ENCODE data around the gene GSTCD.

- TF ChIP-seq, protein P1, sequence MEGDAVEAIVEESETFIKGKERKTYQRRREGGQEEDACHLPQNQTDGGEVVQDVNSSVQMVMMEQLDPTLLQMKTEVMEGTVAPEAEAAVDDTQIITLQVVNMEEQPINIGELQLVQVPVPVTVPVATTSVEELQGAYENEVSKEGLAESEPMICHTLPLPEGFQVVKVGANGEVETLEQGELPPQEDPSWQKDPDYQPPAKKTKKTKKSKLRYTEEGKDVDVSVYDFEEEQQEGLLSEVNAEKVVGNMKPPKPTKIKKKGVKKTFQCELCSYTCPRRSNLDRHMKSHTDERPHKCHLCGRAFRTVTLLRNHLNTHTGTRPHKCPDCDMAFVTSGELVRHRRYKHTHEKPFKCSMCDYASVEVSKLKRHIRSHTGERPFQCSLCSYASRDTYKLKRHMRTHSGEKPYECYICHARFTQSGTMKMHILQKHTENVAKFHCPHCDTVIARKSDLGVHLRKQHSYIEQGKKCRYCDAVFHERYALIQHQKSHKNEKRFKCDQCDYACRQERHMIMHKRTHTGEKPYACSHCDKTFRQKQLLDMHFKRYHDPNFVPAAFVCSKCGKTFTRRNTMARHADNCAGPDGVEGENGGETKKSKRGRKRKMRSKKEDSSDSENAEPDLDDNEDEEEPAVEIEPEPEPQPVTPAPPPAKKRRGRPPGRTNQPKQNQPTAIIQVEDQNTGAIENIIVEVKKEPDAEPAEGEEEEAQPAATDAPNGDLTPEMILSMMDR (IDR thresholded peaks at IDR 0.05; ENCODE audit: low read depth, low read length, poor library complexity, severe bottlenecking): no peak
- TF ChIP-seq EZH2phosphoT487 (IDR thresholded peaks at IDR 0.05; ENCODE audit: borderline replicate concordance, low read length): no peak
These were observed 119.5 kb downstream of the GSTCD start for GRCh38 chr4:105828074-105828473.
